GM23338 (cell line): Measurements from ENCODE around the gene DNAJB8. TPM values are rescaled to one million over a fixed set of nuclear protein-coding genes. Genes with fewer than 3 reads are reported as not detected.

ENCODE experiments used
- ATAC-seq: fragments of 200-7000 bp; cut with Tn5 transposase; 3 replicates; pipeline ENCODE4 v1.9.1; 2020
- DNase-seq: peaks from one replicate; pipeline ENCODE4 v3.0.0-alpha.2; 2015; ENCODE audit warnings: low spot score
- H2AFZ ChIP-seq: fragments of 200-600 bp; sonication (generic); 2 replicates; pipeline ENCODE4 v1.8.0; 2016; ENCODE audit warnings: antibody characterized with exemption, mild to moderate bottlenecking, moderate library complexity
- H3F3A ChIP-seq: fragments of 200-600 bp; sonication (generic); replicated peaks from 2 replicates; pipeline ENCODE4 v1.8.0; 2017; ENCODE audit warnings: antibody characterized with exemption, mixed run types, low read depth
- H3K27ac ChIP-seq: fragments of 200-600 bp; sonication (generic); 2 replicates; pipeline ENCODE4 v1.6.1; 2016; ENCODE audit warnings: low read depth
- H3K27me3 ChIP-seq: fragments of 200-600 bp; sonication (generic); 2 replicates; pipeline ENCODE4 v1.8.0; 2016; ENCODE audit warnings: mild to moderate bottlenecking, mixed run types, moderate library complexity; ENCODE audit not compliant: insufficient read depth
- H3K36me3 ChIP-seq: fragments of 200-600 bp; sonication (generic); 2 replicates; pipeline ENCODE4 v1.8.0; 2016; ENCODE audit warnings: mild to moderate bottlenecking; ENCODE audit not compliant: insufficient read depth
- H3K4me1 ChIP-seq: fragments of 200-600 bp; sonication (generic); 2 replicates; pipeline ENCODE4 v1.8.0; 2016; ENCODE audit warnings: mild to moderate bottlenecking, moderate library complexity; ENCODE audit not compliant: insufficient read depth
- H3K4me2 ChIP-seq: fragments of 200-600 bp; sonication (generic); 2 replicates; pipeline ENCODE4 v1.7.1; 2017; ENCODE audit warnings: mixed run types
- H3K4me3 ChIP-seq: fragments of 200-600 bp; sonication (generic); 2 replicates; pipeline ENCODE4 v1.6.1; 2016; ENCODE audit warnings: mixed run types
- H3K79me2 ChIP-seq: fragments of 200-600 bp; sonication (generic); replicated peaks from 2 replicates; pipeline ENCODE4 v1.8.0; 2017; ENCODE audit warnings: mild to moderate bottlenecking; ENCODE audit not compliant: insufficient read depth
- H3K9me2 ChIP-seq: fragments of 200-600 bp; sonication (generic); 2 replicates; pipeline ENCODE4 v1.8.0; 2017; ENCODE audit not compliant: insufficient read depth
- H4K20me1 ChIP-seq: fragments of 200-600 bp; sonication (generic); replicated peaks from 2 replicates; pipeline ENCODE4 v1.8.0; 2017; ENCODE audit warnings: mild to moderate bottlenecking; ENCODE audit not compliant: insufficient read depth
- H3K27ac Mint-ChIP-seq: 2 replicates; pipeline ENCODE4 v1.8.0; 2020; ENCODE audit warnings: inconsistent platforms, mild to moderate bottlenecking, moderate library complexity, mixed read lengths
- H3K27me3 Mint-ChIP-seq: 3 replicates; pipeline ENCODE4 v1.8.0; 2022; ENCODE audit warnings: low read depth, mild to moderate bottlenecking, moderate library complexity, mixed read lengths, inconsistent platforms; ENCODE audit not compliant: insufficient read depth, poor library complexity
- H3K36me3 Mint-ChIP-seq: 3 replicates; pipeline ENCODE4 v1.8.0; 2021; ENCODE audit warnings: low read depth, mild to moderate bottlenecking, inconsistent platforms, moderate library complexity, mixed read lengths
- H3K4me1 Mint-ChIP-seq: 3 replicates; pipeline ENCODE4 v1.8.0; 2020; ENCODE audit warnings: mild to moderate bottlenecking, inconsistent platforms, mixed read lengths
- H3K4me3 Mint-ChIP-seq: 3 replicates; pipeline ENCODE4 v1.8.0; 2021; ENCODE audit warnings: moderate library complexity, mild to moderate bottlenecking, inconsistent platforms, mixed read lengths
- H3K9me3 Mint-ChIP-seq: 3 replicates; pipeline ENCODE4 v1.8.0; 2020; ENCODE audit warnings: moderate library complexity, mild to moderate bottlenecking, inconsistent platforms, mixed read lengths
- EZH2 ChIP-seq: fragments of 200-600 bp; sonication (generic); IDR thresholded peaks from one replicate; pipeline ENCODE4 v1.8.0; 2017; ENCODE audit warnings: antibody characterized with exemption, mild to moderate bottlenecking, low read depth; ENCODE audit not compliant: unreplicated experiment
- EZH2phosphoT487 ChIP-seq: fragments of 200-600 bp; sonication (generic); IDR thresholded peaks from one replicate; pipeline ENCODE4 v1.8.1; 2018; ENCODE audit warnings: antibody characterized with exemption; ENCODE audit not compliant: unreplicated experiment
- JUNB ChIP-seq: IDR thresholded peaks from one replicate; pipeline ENCODE4 v1.6.1; 2016; ENCODE audit warnings: antibody characterized with exemption; ENCODE audit not compliant: unreplicated experiment
- NANOG ChIP-seq: IDR thresholded peaks from 2 replicates; pipeline ENCODE4 v1.6.1; 2016; ENCODE audit warnings: antibody characterized with exemption, borderline replicate concordance
- POLR2AphosphoS5 ChIP-seq: IDR thresholded peaks from 2 replicates; pipeline ENCODE4 v1.6.1; 2016; ENCODE audit warnings: antibody characterized with exemption, low read depth
- STAT1 ChIP-seq: IDR thresholded peaks from one replicate; pipeline ENCODE4 v1.6.1; 2016; ENCODE audit warnings: antibody characterized with exemption; ENCODE audit not compliant: unreplicated experiment
- ZNF331 ChIP-seq: fragments of 250-450 bp; sonication (Bioruptor Pico); IDR thresholded peaks from 2 replicates; pipeline ENCODE4 v1.5.0; 2020; ENCODE audit warnings: low read depth, mild to moderate bottlenecking, moderate library complexity
- polyA plus RNA-seq: library from polyadenylated mRNA; unstranded; fragments of >200 nt; fragmentation: Nextera tagmentation; extraction: Ambion mirVana; gene quantifications from 2 replicates; pipeline ENCODE4 v1.2.1, GENCODE V29; 2016
- total RNA-seq: library from RNA; depleted of rRNA; stranded (reverse); fragments of >200 nt; shearing (Covaris generic); gene quantifications from 2 replicates; pipeline ENCODE4 v1.2.3, GENCODE V29; 2014
- TF ChIP-seq, protein P1 (sequence below): IDR thresholded peaks from 2 replicates; pipeline ENCODE4 v1.6.1; 2016; ENCODE audit warnings: antibody characterized with exemption
- TF ChIP-seq, protein P2 (sequence below): IDR thresholded peaks from one replicate; pipeline ENCODE4 v1.6.1; 2018; ENCODE audit warnings: antibody characterized with exemption; ENCODE audit not compliant: unreplicated experiment
- TF ChIP-seq, protein P3 (sequence below): fragments of 250-450 bp; sonication (Bioruptor Pico); IDR thresholded peaks from 2 replicates; pipeline ENCODE4 v1.5.0; 2020; ENCODE audit warnings: mild to moderate bottlenecking, moderate library complexity

The DNAJB8 gene
- total and polyA plus RNA-seq, 2 experiments from 2014 or later = not detected

DNA sequence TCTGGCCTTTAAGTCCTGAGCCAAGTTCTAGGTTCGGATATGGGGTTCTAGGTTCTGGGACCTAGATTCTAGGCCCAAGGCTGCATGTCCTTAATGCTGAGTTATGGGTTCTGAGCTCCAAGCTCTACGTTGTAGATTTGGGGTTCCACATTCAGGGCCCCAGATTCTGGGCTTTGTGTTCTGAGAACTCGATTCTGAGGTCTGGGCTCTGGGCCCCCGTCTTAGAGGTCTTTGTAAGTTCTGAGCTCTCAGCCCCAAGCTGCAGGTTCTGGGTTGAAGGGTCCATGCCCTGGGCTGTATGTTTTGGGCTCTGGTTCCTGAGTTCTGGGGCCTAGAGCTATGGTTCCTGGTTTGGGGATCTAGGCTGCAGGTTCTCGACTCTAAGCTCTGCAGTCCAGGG is 10.0 kb upstream of the DNAJB8 start:
- 0 out of 2 replicates have a peak, but pooled peaks cover 7% of the 10 kb centered on the region for H3F3A ChIP-seq
- no peak overlapping the region for H3K4me3 ChIP-seq
- no peaks in the 10 kb centered on the region for H3K36me3 ChIP-seq
- H4K20me1 ChIP-seq = 0 out of 2 replicates have a peak, but pooled peaks cover 3% of the 10 kb centered on the region
- Mint-ChIP-seq H3K4me3 (no peak overlapping the region), H3K27me3 (peaks cover 92% of the 10 kb centered on the region), H3K9me3 (no peaks in the 10 kb centered on the region; the same call in 2 of the 3 replicates), H3K4me1 (peaks cover 44% of the 10 kb centered on the region), H3K27ac (no peak overlapping the region), H3K36me3 (no peaks in the 10 kb centered on the region)
- peaks cover 100% of the 10 kb centered on the region for H3K27me3 ChIP-seq
- peaks cover 11% of the 10 kb centered on the region for H3K9me2 ChIP-seq
- no peaks in the 10 kb centered on the region for H3K79me2 ChIP-seq
- no peak overlapping the region for H3K27ac ChIP-seq
- H3K4me1 ChIP-seq = peaks cover 24% of the 10 kb centered on the region
- no peak overlapping the region for H2AFZ ChIP-seq
- ATAC-seq (no peak), DNase-seq (no peak)
- no peak overlapping the region for H3K4me2 ChIP-seq
- TF ChIP-seq NANOG (no peak), EZH2 (no peak), ZNF331 (CRISPR knock-in tag) (no peak)

DNA sequence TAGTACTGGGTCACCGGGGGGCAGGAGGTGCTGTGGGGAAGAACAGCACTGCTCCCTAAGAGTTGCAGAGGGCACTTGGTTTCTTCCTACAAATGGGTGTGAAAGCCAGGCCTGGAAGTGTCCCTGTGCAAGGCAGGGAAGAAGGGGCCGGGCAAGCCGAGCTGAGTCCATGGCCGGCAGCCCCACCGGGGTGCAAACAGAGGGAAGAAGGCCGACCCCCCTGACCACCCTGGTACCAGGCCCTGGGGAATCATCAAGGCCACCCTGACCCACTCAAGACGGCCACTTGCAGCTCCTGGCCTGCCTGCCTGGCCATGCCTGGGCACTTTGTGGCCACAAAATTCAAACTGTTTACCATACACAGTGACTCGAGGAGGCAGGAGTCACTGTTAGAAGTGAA is 8.7 kb upstream of the DNAJB8 start:
- H3K27ac Mint-ChIP-seq = no peak overlapping the region
- Histone ChIP-seq H3F3A (0 out of 2 replicates have a peak, but pooled peaks cover 7% of the 10 kb centered on the region), H2AFZ (no peak overlapping the region), H3K27ac (no peak overlapping the region), H3K27me3 (peaks cover 93% of the 10 kb centered on the region), H3K4me2 (no peak overlapping the region), H3K9me2 (peaks cover 11% of the 10 kb centered on the region), H4K20me1 (0 out of 2 replicates have a peak, but pooled peaks cover 3% of the 10 kb centered on the region), H3K4me1 (peaks cover 20% of the 10 kb centered on the region), H3K79me2 (no peaks in the 10 kb centered on the region), H3K4me3 (no peak overlapping the region), H3K36me3 (no peaks in the 10 kb centered on the region)
- TF ChIP-seq ZNF331 (CRISPR knock-in tag) (no peak), STAT1 (no peak), POLR2AphosphoS5 (no peak), JUNB (no peak), NANOG (no peak), EZH2phosphoT487 (no peak)
- TF ChIP-seq, protein P1, sequence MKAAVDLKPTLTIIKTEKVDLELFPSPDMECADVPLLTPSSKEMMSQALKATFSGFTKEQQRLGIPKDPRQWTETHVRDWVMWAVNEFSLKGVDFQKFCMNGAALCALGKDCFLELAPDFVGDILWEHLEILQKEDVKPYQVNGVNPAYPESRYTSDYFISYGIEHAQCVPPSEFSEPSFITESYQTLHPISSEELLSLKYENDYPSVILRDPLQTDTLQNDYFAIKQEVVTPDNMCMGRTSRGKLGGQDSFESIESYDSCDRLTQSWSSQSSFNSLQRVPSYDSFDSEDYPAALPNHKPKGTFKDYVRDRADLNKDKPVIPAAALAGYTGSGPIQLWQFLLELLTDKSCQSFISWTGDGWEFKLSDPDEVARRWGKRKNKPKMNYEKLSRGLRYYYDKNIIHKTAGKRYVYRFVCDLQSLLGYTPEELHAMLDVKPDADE = no peak
- TF ChIP-seq, protein P2, sequence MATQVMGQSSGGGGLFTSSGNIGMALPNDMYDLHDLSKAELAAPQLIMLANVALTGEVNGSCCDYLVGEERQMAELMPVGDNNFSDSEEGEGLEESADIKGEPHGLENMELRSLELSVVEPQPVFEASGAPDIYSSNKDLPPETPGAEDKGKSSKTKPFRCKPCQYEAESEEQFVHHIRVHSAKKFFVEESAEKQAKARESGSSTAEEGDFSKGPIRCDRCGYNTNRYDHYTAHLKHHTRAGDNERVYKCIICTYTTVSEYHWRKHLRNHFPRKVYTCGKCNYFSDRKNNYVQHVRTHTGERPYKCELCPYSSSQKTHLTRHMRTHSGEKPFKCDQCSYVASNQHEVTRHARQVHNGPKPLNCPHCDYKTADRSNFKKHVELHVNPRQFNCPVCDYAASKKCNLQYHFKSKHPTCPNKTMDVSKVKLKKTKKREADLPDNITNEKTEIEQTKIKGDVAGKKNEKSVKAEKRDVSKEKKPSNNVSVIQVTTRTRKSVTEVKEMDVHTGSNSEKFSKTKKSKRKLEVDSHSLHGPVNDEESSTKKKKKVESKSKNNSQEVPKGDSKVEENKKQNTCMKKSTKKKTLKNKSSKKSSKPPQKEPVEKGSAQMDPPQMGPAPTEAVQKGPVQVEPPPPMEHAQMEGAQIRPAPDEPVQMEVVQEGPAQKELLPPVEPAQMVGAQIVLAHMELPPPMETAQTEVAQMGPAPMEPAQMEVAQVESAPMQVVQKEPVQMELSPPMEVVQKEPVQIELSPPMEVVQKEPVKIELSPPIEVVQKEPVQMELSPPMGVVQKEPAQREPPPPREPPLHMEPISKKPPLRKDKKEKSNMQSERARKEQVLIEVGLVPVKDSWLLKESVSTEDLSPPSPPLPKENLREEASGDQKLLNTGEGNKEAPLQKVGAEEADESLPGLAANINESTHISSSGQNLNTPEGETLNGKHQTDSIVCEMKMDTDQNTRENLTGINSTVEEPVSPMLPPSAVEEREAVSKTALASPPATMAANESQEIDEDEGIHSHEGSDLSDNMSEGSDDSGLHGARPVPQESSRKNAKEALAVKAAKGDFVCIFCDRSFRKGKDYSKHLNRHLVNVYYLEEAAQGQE = no peak
- TF ChIP-seq, protein P3, sequence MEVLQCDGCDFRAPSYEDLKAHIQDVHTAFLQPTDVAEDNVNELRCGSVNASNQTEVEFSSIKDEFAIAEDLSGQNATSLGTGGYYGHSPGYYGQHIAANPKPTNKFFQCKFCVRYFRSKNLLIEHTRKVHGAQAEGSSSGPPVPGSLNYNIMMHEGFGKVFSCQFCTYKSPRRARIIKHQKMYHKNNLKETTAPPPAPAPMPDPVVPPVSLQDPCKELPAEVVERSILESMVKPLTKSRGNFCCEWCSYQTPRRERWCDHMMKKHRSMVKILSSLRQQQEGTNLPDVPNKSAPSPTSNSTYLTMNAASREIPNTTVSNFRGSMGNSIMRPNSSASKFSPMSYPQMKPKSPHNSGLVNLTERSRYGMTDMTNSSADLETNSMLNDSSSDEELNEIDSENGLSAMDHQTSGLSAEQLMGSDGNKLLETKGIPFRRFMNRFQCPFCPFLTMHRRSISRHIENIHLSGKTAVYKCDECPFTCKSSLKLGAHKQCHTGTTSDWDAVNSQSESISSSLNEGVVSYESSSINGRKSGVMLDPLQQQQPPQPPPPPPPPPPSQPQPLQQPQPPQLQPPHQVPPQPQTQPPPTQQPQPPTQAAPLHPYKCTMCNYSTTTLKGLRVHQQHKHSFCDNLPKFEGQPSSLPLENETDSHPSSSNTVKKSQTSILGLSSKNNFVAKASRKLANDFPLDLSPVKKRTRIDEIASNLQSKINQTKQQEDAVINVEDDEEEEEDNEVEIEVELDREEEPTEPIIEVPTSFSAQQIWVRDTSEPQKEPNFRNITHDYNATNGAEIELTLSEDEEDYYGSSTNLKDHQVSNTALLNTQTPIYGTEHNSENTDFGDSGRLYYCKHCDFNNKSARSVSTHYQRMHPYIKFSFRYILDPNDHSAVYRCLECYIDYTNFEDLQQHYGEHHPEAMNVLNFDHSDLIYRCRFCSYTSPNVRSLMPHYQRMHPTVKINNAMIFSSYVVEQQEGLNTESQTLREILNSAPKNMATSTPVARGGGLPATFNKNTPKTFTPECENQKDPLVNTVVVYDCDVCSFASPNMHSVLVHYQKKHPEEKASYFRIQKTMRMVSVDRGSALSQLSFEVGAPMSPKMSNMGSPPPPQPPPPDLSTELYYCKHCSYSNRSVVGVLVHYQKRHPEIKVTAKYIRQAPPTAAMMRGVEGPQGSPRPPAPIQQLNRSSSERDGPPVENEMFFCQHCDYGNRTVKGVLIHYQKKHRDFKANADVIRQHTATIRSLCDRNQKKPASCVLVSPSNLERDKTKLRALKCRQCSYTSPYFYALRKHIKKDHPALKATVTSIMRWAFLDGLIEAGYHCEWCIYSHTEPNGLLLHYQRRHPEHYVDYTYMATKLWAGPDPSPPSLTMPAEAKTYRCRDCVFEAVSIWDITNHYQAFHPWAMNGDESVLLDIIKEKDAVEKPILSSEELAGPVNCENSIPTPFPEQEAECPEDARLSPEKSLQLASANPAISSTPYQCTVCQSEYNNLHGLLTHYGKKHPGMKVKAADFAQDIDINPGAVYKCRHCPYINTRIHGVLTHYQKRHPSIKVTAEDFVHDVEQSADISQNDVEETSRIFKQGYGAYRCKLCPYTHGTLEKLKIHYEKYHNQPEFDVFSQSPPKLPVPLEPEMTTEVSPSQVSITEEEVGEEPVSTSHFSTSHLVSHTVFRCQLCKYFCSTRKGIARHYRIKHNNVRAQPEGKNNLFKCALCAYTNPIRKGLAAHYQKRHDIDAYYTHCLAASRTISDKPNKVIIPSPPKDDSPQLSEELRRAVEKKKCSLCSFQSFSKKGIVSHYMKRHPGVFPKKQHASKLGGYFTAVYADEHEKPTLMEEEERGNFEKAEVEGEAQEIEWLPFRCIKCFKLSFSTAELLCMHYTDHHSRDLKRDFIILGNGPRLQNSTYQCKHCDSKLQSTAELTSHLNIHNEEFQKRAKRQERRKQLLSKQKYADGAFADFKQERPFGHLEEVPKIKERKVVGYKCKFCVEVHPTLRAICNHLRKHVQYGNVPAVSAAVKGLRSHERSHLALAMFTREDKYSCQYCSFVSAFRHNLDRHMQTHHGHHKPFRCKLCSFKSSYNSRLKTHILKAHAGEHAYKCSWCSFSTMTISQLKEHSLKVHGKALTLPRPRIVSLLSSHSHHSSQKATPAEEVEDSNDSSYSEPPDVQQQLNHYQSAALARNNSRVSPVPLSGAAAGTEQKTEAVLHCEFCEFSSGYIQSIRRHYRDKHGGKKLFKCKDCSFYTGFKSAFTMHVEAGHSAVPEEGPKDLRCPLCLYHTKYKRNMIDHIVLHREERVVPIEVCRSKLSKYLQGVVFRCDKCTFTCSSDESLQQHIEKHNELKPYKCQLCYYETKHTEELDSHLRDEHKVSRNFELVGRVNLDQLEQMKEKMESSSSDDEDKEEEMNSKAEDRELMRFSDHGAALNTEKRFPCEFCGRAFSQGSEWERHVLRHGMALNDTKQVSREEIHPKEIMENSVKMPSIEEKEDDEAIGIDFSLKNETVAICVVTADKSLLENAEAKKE (CRISPR knock-in tag) = no peak
- no peak for ATAC-seq
- no peak overlapping the region for H3K4me3 Mint-ChIP-seq
- H3K4me1 Mint-ChIP-seq = peaks cover 35% of the 10 kb centered on the region
- DNase-seq = no peak
- no peaks in the 10 kb centered on the region; the same call in 2 of the 3 replicates for H3K9me3 Mint-ChIP-seq
- no peaks in the 10 kb centered on the region for H3K36me3 Mint-ChIP-seq
- H3K27me3 Mint-ChIP-seq = peaks cover 86% of the 10 kb centered on the region
